Activated T-cell treated with anti-CD3 and anti-CD28 coated beads, Interleukin-2, amount 50 U/mL, for 48 hours (primary cell): Measurements from ENCODE around the gene NUP93.

Experiments used
- DNase-seq, 2 experiments: peaks; one replicate each; pipeline ENCODE4 v3.0.0-alpha.2; 2020

The NUP93 gene

GRCh38 chr16:56747486-56748045 is 17.6 kb downstream of the NUP93 start:
- no peak for DNase-seq

- no peak for DNase-seq
These were observed 18.3 kb downstream of the NUP93 start for GRCh38 chr16:56748191-56748590.

GRCh38 chr16:56748826-56749225 is 18.9 kb downstream of the NUP93 start:
- no peak for DNase-seq

GRCh38 chr16:56749672-56750491 is 20.0 kb downstream of the NUP93 start:
- DNase-seq = no peak

GRCh38 chr16:56753410-56753809 is 23.5 kb downstream of the NUP93 start:
- DNase-seq = no peak

GRCh38 chr16:56755038-56755437 is 25.1 kb downstream of the NUP93 start:
- no peak for DNase-seq

GRCh38 chr16:56758432-56758831 is 28.5 kb downstream of the NUP93 start:
- DNase-seq = no peak

- no peak for DNase-seq
These were observed 29.0 kb downstream of the NUP93 start for GRCh38 chr16:56758930-56759329.

GRCh38 chr16:56763291-56763916 is 33.5 kb downstream of the NUP93 start:
- no peak for DNase-seq

GRCh38 chr16:56764835-56765234 is 34.9 kb downstream of the NUP93 start:
- DNase-seq = no peak

GRCh38 chr16:56765949-56766348 is 36.0 kb downstream of the NUP93 start:
- no peak for DNase-seq

- DNase-seq = no peak
These were observed 37.1 kb downstream of the NUP93 start for GRCh38 chr16:56767024-56767423.

GRCh38 chr16:56769677-56770076 is 39.7 kb downstream of the NUP93 start:
- no peak for DNase-seq

- no peak for DNase-seq
These were observed 41.8 kb downstream of the NUP93 start for GRCh38 chr16:56771558-56772279.

- DNase-seq = no peak
These were observed 43.6 kb downstream of the NUP93 start for GRCh38 chr16:56773532-56773931.

- DNase-seq = no peak
These were observed 44.2 kb downstream of the NUP93 start for GRCh38 chr16:56774016-56774680.

- DNase-seq = no peak
These were observed 45.2 kb downstream of the NUP93 start for GRCh38 chr16:56775162-56775561.

- DNase-seq = no peak
These were observed 46.6 kb downstream of the NUP93 start for GRCh38 chr16:56776562-56776961.

- DNase-seq = no peak
These were observed 47.1 kb downstream of the NUP93 start for GRCh38 chr16:56777001-56777400.

GRCh38 chr16:56777482-56777881 is 47.6 kb downstream of the NUP93 start:
- no peak for DNase-seq

GRCh38 chr16:56779906-56780305 is 50.0 kb downstream of the NUP93 start:
- no peak for DNase-seq

- DNase-seq = no peak
These were observed 50.7 kb downstream of the NUP93 start for GRCh38 chr16:56780646-56781045.

GRCh38 chr16:56781528-56781961 is 51.6 kb downstream of the NUP93 start:
- DNase-seq = no peak
